H1 (cell line): Measurements from ENCODE around the gene AVPR2.

Source experiments
- JUN ChIP-seq: IDR thresholded peaks from 2 replicates; pipeline ENCODE4 v1.6.1; 2011; ENCODE audit warnings: low read depth, mild to moderate bottlenecking, improper control_type of control experiment, low read length
- JUND ChIP-seq: IDR thresholded peaks from 2 replicates; pipeline ENCODE4 v1.6.1; 2011; ENCODE audit warnings: mild to moderate bottlenecking, improper control_type of control experiment, low read length
- PHF8 ChIP-seq: fragments of 200-600 bp; sonication (generic); conservative IDR thresholded peaks from 2 replicates; pipeline ENCODE4 v1.7.1; 2012; ENCODE audit warnings: low read depth, mild to moderate bottlenecking, inconsistent platforms, low read length, moderate library complexity
- POLR2AphosphoS5 ChIP-seq: IDR thresholded peaks from 2 replicates; pipeline ENCODE4 v1.6.1; 2011; ENCODE audit warnings: low read depth, low read length
- YY1 ChIP-seq: IDR thresholded peaks from 2 replicates; pipeline ENCODE4 v1.6.1; 2011; ENCODE audit warnings: low read depth, mild to moderate bottlenecking, low read length
- TF ChIP-seq, protein P1 (sequence below), 3 experiments: IDR thresholded peaks; 1 replicate in 2 of 3; 2 replicates in 1 of 3; pipeline versions ENCODE4 v1.5.1 to v1.6.1; 2011; ENCODE audit warnings: low read length in 3 of 3, mild to moderate bottlenecking in 3 of 3, inconsistent platforms in 2 of 3, low read depth in 1 of 3, moderate library complexity in 1 of 3; ENCODE audit not compliant: insufficient read depth in 1 of 3; ENCODE audit errors: control extremely low read depth in 1 of 3

DNA sequence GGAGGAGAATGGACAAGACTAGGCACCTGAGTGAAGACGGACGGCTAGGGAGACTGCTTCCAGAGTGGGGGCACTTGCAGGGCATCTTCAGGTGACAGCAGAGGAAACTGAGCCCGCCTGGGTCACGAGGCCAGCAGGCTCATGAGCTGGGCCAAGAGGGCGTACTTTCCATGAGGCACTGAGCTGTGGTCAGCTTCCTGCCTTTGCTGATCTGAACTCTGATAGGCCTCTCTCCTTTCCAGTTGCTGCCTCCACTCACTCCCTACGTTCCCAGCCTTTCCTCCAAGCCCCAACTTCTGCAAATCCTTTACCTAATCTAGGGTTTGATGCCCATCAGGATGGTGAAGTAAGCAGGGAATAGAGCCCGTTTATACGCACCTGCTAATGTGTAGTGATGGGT lies 17.1 kb upstream of the AVPR2 start:
- TF ChIP-seq JUND (no peak), JUN (no peak), POLR2AphosphoS5 (no peak), YY1 (no peak), PHF8 (no peak)
- TF ChIP-seq, protein P1, sequence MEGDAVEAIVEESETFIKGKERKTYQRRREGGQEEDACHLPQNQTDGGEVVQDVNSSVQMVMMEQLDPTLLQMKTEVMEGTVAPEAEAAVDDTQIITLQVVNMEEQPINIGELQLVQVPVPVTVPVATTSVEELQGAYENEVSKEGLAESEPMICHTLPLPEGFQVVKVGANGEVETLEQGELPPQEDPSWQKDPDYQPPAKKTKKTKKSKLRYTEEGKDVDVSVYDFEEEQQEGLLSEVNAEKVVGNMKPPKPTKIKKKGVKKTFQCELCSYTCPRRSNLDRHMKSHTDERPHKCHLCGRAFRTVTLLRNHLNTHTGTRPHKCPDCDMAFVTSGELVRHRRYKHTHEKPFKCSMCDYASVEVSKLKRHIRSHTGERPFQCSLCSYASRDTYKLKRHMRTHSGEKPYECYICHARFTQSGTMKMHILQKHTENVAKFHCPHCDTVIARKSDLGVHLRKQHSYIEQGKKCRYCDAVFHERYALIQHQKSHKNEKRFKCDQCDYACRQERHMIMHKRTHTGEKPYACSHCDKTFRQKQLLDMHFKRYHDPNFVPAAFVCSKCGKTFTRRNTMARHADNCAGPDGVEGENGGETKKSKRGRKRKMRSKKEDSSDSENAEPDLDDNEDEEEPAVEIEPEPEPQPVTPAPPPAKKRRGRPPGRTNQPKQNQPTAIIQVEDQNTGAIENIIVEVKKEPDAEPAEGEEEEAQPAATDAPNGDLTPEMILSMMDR (IDR thresholded peaks at IDR 0.05; ENCODE audit: control extremely low read depth in 1 of 3, insufficient read depth in 1 of 3, low read depth in 1 of 3, low read length in 3 of 3): no peak
